Measurements from ENCODE around the gene SCYGR8. TPM values are rescaled to one million over a fixed set of nuclear protein-coding genes. Genes with fewer than 3 reads are reported as not detected.
"Not testable (repeated sequence)": the region's sequence is repeated elsewhere in the genome, so short reads cannot be mapped to it uniquely, and the experiment has no call there.

Gene SCYGR8
- total RNA-seq (2014; rRNA removed; shearing (Covaris generic)), result not detected in 2 replicates

- DNase-seq, result no peak
- no peaks in the 10 kb centered on the region for H3K27me3 ChIP-seq (ENCODE audit: control insufficient read depth, insufficient read depth, low read length)
- H3K4me3 ChIP-seq (ENCODE audit: insufficient read depth, low read depth, low read length), result no peak within 1 kb of the TSS
- H3K36me3 ChIP-seq (replicated peaks; ENCODE audit: control insufficient read depth, insufficient read depth, low read length), result no peaks in the 10 kb centered on the region
Observed at GRCh38 chr2:227745594-227745993, at the start of gene SCYGR8. SCYGR8 (plus strand) TSS chr2:227745894; CDS start chr2:227745894, 0 bp downstream.

GRCh38 chr2:227696990-227697679 lies 48.6 kb upstream of the SCYGR8 start:
- no peak for DNase-seq
- H3K4me3 ChIP-seq (ENCODE audit: insufficient read depth, low read depth, low read length), result no peak overlapping the region
- H3K27me3 ChIP-seq (ENCODE audit: control insufficient read depth, insufficient read depth, low read length), result no peaks in the 10 kb centered on the region
- H3K36me3 ChIP-seq (replicated peaks; ENCODE audit: control insufficient read depth, insufficient read depth, low read length), result no peaks in the 10 kb centered on the region; the same call in 1 of the 2 replicates

- DNase-seq, result no peak
- Histone ChIP-seq H3K36me3 (replicated peaks; ENCODE audit: control insufficient read depth, insufficient read depth, low read length) (no peaks in the 10 kb centered on the region; the same call in 1 of the 2 replicates), H3K27me3 (ENCODE audit: control insufficient read depth, insufficient read depth, low read length) (no peaks in the 10 kb centered on the region), H3K4me3 (ENCODE audit: insufficient read depth, low read depth, low read length) (no peak overlapping the region)
Observed at GRCh38 chr2:227701556-227701955, 44.1 kb upstream of the SCYGR8 start.

GRCh38 chr2:227703280-227703732 lies 42.4 kb upstream of the SCYGR8 start:
- no peak for DNase-seq
- Histone ChIP-seq H3K36me3 (replicated peaks; ENCODE audit: control insufficient read depth, insufficient read depth, low read length) (no peaks in the 10 kb centered on the region; the same call in 1 of the 2 replicates), H3K27me3 (ENCODE audit: control insufficient read depth, insufficient read depth, low read length) (no peaks in the 10 kb centered on the region), H3K4me3 (ENCODE audit: insufficient read depth, low read depth, low read length) (no peak overlapping the region)

- no peak overlapping the region for H3K4me3 ChIP-seq (ENCODE audit: insufficient read depth, low read depth, low read length)
Observed at GRCh38 chr2:227703961-227704360, 41.7 kb upstream of the SCYGR8 start.

GRCh38 chr2:227706859-227707258 lies 38.8 kb upstream of the SCYGR8 start:
- no peaks in the 10 kb centered on the region for H3K36me3 ChIP-seq (replicated peaks; ENCODE audit: control insufficient read depth, insufficient read depth, low read length)
- no peak overlapping the region for H3K4me3 ChIP-seq (ENCODE audit: insufficient read depth, low read depth, low read length)
- H3K27me3 ChIP-seq (ENCODE audit: control insufficient read depth, insufficient read depth, low read length), result no peaks in the 10 kb centered on the region
- no peak for DNase-seq

More at GRCh38 chr2:227703961-227704360, 41.7 kb upstream of the SCYGR8 start:
- no peaks in the 10 kb centered on the region; the same call in 1 of the 2 replicates for H3K36me3 ChIP-seq (replicated peaks; ENCODE audit: control insufficient read depth, insufficient read depth, low read length)
- no peak for DNase-seq
- H3K27me3 ChIP-seq (ENCODE audit: control insufficient read depth, insufficient read depth, low read length), result no peaks in the 10 kb centered on the region

- DNase-seq, result no peak
- no peaks in the 10 kb centered on the region for H3K36me3 ChIP-seq (replicated peaks; ENCODE audit: control insufficient read depth, insufficient read depth, low read length)
- no peak overlapping the region for H3K4me3 ChIP-seq (ENCODE audit: insufficient read depth, low read depth, low read length)
- H3K27me3 ChIP-seq (ENCODE audit: control insufficient read depth, insufficient read depth, low read length), result no peaks in the 10 kb centered on the region
Observed at GRCh38 chr2:227707390-227707789, 38.3 kb upstream of the SCYGR8 start.

- Histone ChIP-seq H3K27me3 (ENCODE audit: control insufficient read depth, insufficient read depth, low read length) (no peaks in the 10 kb centered on the region), H3K4me3 (ENCODE audit: insufficient read depth, low read depth, low read length) (no peak overlapping the region), H3K36me3 (replicated peaks; ENCODE audit: control insufficient read depth, insufficient read depth, low read length) (no peaks in the 10 kb centered on the region)
- no peak for DNase-seq
Observed at GRCh38 chr2:227710986-227711385, 34.7 kb upstream of the SCYGR8 start.

GRCh38 chr2:227713291-227713690 lies 32.4 kb upstream of the SCYGR8 start:
- Histone ChIP-seq H3K27me3 (ENCODE audit: control insufficient read depth, insufficient read depth, low read length) (peaks cover 4% of the 10 kb centered on the region; the same call in 1 of the 2 replicates), H3K4me3 (ENCODE audit: insufficient read depth, low read depth, low read length) (no peak overlapping the region), H3K36me3 (replicated peaks; ENCODE audit: control insufficient read depth, insufficient read depth, low read length) (no peaks in the 10 kb centered on the region)
- DNase-seq, result no peak

- no peak for DNase-seq
- Histone ChIP-seq H3K4me3 (ENCODE audit: insufficient read depth, low read depth, low read length) (no peak overlapping the region), H3K36me3 (replicated peaks; ENCODE audit: control insufficient read depth, insufficient read depth, low read length) (no peaks in the 10 kb centered on the region), H3K27me3 (ENCODE audit: control insufficient read depth, insufficient read depth, low read length) (peaks cover 4% of the 10 kb centered on the region; the same call in 1 of the 2 replicates)
Observed at GRCh38 chr2:227716501-227716900, 29.2 kb upstream of the SCYGR8 start.

- H3K36me3 ChIP-seq (replicated peaks; ENCODE audit: control insufficient read depth, insufficient read depth, low read length), result no peaks in the 10 kb centered on the region
- H3K4me3 ChIP-seq (ENCODE audit: insufficient read depth, low read depth, low read length), result peak within 1 kb of the TSS; percentile 57
- peaks cover 4% of the 10 kb centered on the region; the same call in 1 of the 2 replicates for H3K27me3 ChIP-seq (ENCODE audit: control insufficient read depth, insufficient read depth, low read length)
- peak; percentile 94 for DNase-seq
Observed at GRCh38 chr2:227717687-227718567, 27.8 kb upstream of the SCYGR8 start, which contains the start of gene SLC19A3. SLC19A3 (minus strand) TSS chr2:227718028; CDS start chr2:227702318, 15,710 bp downstream.

- H3K4me3 ChIP-seq (ENCODE audit: insufficient read depth, low read depth, low read length), result no peak overlapping the region
- peaks cover 4% of the 10 kb centered on the region; the same call in 1 of the 2 replicates for H3K27me3 ChIP-seq (ENCODE audit: control insufficient read depth, insufficient read depth, low read length)
- no peak for DNase-seq
- H3K36me3 ChIP-seq (replicated peaks; ENCODE audit: control insufficient read depth, insufficient read depth, low read length), result no peaks in the 10 kb centered on the region
Observed at GRCh38 chr2:227719641-227720040, 26.1 kb upstream of the SCYGR8 start.

- Histone ChIP-seq H3K36me3 (replicated peaks; ENCODE audit: control insufficient read depth, insufficient read depth, low read length) (no peaks in the 10 kb centered on the region), H3K27me3 (ENCODE audit: control insufficient read depth, insufficient read depth, low read length) (peaks cover 4% of the 10 kb centered on the region; the same call in 1 of the 2 replicates), H3K4me3 (ENCODE audit: insufficient read depth, low read depth, low read length) (no peak overlapping the region)
- no peak for DNase-seq
Observed at GRCh38 chr2:227720680-227721079, 25.0 kb upstream of the SCYGR8 start.

GRCh38 chr2:227722821-227723220 lies 22.9 kb upstream of the SCYGR8 start:
- H3K4me3 ChIP-seq (ENCODE audit: insufficient read depth, low read depth, low read length); H3K36me3 ChIP-seq (replicated peaks; ENCODE audit: control insufficient read depth, insufficient read depth, low read length); H3K27me3 ChIP-seq (ENCODE audit: control insufficient read depth, insufficient read depth, low read length); DNase-seq: not testable (repeated sequence)
